BJ (cell line): ENCODE results near the gene FAM13C. TPM values are rescaled to one million over a fixed set of nuclear protein-coding genes. Genes with fewer than 3 reads are reported as not detected.

Source experiments
- CTCF ChIA-PET: fragments of 350-600 bp; formaldehyde crosslinking; extraction: SDS; loops from one replicate; lab custom pipeline; 2021; ENCODE audit warnings: antibody characterized with exemption, inconsistent platforms; lab: Yijun Ruan, JAX
- POLR2A ChIA-PET: fragments of 300-600 bp; sonication (Branson Sonifier 250); formaldehyde crosslinking; extraction: SDS; loops from one replicate; lab custom pipeline; 2021; ENCODE audit warnings: antibody characterized with exemption; lab: Charles Lee
- DNase-seq: peaks from one replicate; pipeline ENCODE4 v3.0.0-alpha.2; 2011; ENCODE audit warnings: low read depth
- H3K27me3 ChIP-seq: 2 replicates; pipeline ENCODE4 v1.6.0; 2011; ENCODE audit warnings: low read length; ENCODE audit not compliant: control insufficient read depth, insufficient read depth
- H3K36me3 ChIP-seq: 2 replicates; pipeline ENCODE4 v1.5.1; 2011; ENCODE audit warnings: low read length; ENCODE audit not compliant: control insufficient read depth, insufficient read depth
- H3K4me3 ChIP-seq: 2 replicates; pipeline ENCODE4 v1.5.1; 2011; ENCODE audit warnings: low read depth, mild to moderate bottlenecking, control low read depth, low read length
- polyA plus RNA-seq: library from polyadenylated mRNA; depleted of rRNA; stranded (reverse); fragments of >200 nt; gene quantifications from 2 replicates; pipeline ENCODE4 v1.2.3, GENCODE V29; 2011
- TF ChIP-seq, protein P1 (sequence below): IDR thresholded peaks from 2 replicates; pipeline ENCODE4 v1.5.1; 2011; ENCODE audit warnings: low read depth, mild to moderate bottlenecking, control low read depth, inconsistent platforms, low read length, moderate library complexity; ENCODE audit not compliant: insufficient read depth

Gene FAM13C
- polyA plus RNA-seq, 1 experiment = not detected

DNA sequence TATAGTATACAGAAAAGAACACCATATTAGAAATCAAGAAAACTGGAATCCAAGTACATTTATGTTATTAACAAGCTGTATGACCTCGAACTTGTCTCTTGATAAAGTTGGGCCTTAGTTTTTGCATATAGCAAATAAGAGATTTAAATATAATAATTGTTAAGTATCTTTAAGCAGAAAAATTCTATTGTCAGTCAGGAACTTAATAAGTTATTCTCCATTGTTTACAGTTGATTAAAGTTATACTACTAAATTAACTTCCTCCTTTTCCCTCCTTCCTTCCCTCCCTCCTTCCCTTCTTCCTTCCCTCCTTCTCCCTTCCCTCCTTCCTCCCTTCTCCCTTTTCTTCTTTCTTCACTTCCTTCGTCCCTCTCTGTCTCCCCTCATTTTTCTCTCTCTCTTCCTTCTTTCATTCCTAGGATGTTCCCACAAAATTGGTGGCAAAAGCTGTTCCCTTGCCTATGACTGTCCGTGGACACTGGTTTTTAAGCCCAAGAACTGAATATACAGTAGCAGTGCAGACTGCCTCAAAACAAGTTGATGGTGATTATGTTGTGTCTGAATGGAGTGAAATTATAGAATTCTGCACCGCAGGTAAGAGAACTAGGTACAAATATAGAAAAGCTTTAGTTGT lies 126.2 kb downstream of the FAM13C start:
- POLR2A ChIA-PET = no interaction called here
- CTCF ChIA-PET = interaction anchor here (0.9 to 1.7 kb wide), 4 partner anchors 18 to 387 kb away, joined by 3 to 8 read pairs (median 3); no protein-coding TSS in a partner anchor
- Histone ChIP-seq H3K27me3 (no peaks in the 10 kb centered on the region), H3K36me3 (no peaks in the 10 kb centered on the region), H3K4me3 (no peak overlapping the region)
- TF ChIP-seq, protein P1, sequence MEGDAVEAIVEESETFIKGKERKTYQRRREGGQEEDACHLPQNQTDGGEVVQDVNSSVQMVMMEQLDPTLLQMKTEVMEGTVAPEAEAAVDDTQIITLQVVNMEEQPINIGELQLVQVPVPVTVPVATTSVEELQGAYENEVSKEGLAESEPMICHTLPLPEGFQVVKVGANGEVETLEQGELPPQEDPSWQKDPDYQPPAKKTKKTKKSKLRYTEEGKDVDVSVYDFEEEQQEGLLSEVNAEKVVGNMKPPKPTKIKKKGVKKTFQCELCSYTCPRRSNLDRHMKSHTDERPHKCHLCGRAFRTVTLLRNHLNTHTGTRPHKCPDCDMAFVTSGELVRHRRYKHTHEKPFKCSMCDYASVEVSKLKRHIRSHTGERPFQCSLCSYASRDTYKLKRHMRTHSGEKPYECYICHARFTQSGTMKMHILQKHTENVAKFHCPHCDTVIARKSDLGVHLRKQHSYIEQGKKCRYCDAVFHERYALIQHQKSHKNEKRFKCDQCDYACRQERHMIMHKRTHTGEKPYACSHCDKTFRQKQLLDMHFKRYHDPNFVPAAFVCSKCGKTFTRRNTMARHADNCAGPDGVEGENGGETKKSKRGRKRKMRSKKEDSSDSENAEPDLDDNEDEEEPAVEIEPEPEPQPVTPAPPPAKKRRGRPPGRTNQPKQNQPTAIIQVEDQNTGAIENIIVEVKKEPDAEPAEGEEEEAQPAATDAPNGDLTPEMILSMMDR = no peak
- no peak for DNase-seq

DNA sequence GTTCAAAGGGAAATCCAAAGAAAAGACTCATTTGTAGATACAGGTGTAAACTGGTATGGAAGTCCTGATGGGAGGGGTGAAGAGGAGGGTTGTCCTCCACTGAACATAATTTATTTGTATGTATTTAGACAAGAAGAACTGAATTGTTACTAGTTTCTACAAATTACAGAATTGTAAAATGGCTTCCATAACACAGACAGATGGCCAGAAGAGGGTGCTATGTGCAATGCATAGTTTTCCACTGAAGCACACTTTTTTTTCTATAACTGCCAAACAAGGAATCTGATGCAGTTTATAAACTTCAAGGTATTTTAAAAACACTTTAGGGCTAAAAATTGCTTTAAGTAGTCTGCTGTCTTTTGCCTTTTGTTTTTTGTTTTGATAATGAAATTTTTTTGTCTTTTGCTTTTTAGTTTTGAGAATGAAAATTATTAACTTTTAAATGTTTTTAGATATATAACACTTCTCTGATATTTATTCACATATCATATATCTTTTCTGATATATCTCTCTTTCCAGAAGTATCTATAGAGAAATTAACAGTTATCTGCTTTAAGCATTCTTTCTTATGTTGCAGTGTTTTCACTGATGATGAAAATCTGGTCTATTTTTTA lies 127.4 kb downstream of the FAM13C start:
- ChIA-PET POLR2A (no interaction called here), CTCF (interaction anchor here (0.6 kb wide), 1 partner anchor 454 kb away, joined by 3 read pairs; no protein-coding TSS in a partner anchor)
- H3K4me3 ChIP-seq = no peak overlapping the region
- TF ChIP-seq, protein P1 = peak; percentile 64
- peak; percentile 4 for DNase-seq
- H3K27me3 ChIP-seq = no peaks in the 10 kb centered on the region
- no peaks in the 10 kb centered on the region for H3K36me3 ChIP-seq

- no peaks in the 10 kb centered on the region for H3K36me3 ChIP-seq
- CTCF ChIA-PET = no interaction called here
- POLR2A ChIA-PET = no interaction called here
- no peaks in the 10 kb centered on the region for H3K27me3 ChIP-seq
- no peak for DNase-seq
- H3K4me3 ChIP-seq = no peak overlapping the region
- TF ChIP-seq, protein P1 = no peak
Observed at GRCh38 chr10:59234194-59234593, 128.2 kb downstream of the FAM13C start.

DNA sequence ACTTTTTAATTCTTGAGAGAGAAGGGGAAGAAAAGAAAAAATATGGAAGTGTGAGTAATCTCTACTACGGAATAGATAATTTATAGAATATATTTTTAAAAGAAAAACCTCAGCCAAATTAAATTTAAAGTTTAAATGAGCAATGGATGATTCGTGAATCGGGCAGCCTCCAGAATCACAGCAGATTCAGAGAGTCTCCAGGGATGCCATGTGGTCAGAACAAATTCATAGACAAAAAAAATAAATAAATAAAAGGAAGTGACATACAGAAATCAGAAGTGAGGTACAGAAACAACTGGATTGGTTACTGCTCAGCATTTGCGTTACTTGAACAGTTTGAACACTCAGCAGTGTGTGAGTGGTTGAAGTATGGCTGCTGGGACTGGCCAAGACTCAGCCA lies 132.9 kb downstream of the FAM13C start:
- ChIA-PET CTCF (no interaction called here), POLR2A (no interaction called here)

GRCh38 chr10:59227136-59227673 lies 135.1 kb downstream of the FAM13C start:
- no peak overlapping the region for H3K4me3 ChIP-seq
- CTCF ChIA-PET = no interaction called here
- TF ChIP-seq, protein P1 = no peak
- no peaks in the 10 kb centered on the region for H3K27me3 ChIP-seq
- no peaks in the 10 kb centered on the region for H3K36me3 ChIP-seq
- no peak for DNase-seq
- POLR2A ChIA-PET = no interaction called here

More for the DNA sequence above, 132.9 kb downstream of the FAM13C start:
- Histone ChIP-seq H3K27me3 (no peaks in the 10 kb centered on the region), H3K36me3 (no peaks in the 10 kb centered on the region), H3K4me3 (no peak overlapping the region)
- DNase-seq = no peak
- TF ChIP-seq, protein P1 = no peak
